Stimulated activated CD4-positive, alpha-beta T cell treated with anti-CD3 and anti-CD28 coated beads, TNF-alpha, amount 100 ng/mL, for 48 hours (primary cell): ENCODE measurements around the gene RPL3.

ENCODE experiments used
- DNase-seq, 3 donors: peaks; one replicate each; pipeline ENCODE4 v3.0.0-alpha.2; 2020; ENCODE audit warnings: low read depth in 3 of 3

RPL3 gene

DNA sequence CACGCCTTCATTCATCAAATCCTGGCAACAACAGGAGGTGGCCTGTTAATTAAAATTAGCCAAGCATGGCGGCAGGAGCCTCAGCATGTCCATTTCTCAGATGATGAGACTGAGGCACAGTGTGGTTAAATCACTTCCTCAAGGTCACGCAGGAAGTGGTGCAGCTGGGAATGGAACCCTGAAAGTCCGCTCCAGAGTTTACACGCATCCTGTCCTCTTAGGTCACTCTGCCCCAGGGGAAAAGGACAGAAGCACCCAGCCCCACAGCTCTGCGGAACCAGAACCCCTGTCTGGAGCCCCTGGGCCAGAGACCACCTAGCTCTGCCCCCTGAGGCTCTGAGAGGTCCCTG is 19.6 kb downstream of the RPL3 start:
- DNase-seq = no peak

DNA sequence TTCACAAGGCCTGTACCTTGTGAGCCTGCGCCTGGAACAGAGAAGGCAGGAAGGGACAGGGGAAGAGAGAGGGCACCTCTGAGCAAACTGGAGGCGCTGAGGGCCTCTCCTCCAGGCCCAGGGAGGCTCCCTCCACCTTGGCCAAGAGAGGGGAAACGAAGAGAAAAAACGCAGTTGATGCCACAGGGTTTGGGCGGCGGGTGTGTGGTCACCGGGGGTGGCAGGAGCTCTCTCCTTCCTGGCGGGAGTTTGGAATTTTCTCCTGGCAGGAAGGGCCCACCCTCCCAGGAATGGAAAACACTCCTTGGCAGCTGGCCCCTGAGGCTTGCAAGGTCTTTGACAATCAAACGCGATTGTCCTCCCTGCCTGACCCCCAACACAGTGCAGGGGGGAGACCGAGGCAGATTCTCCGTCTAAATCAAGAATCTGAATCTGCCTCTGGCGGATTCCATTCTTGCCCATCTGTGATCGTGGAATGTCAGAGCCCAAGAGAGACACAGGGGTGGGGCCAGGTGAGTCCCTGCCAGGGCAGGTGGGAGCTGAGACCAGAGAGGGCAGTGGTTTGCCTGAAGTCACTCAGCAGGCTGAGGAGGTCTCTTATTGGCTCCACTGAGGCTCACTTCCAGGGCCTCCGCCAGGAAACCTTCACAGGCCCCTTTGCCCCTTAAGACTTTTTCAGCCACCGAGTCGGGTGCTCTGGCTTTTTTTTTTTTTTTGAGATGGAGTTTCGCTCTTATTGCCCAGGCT is 21.0 kb downstream of the RPL3 start:
- no peak for DNase-seq

DNA sequence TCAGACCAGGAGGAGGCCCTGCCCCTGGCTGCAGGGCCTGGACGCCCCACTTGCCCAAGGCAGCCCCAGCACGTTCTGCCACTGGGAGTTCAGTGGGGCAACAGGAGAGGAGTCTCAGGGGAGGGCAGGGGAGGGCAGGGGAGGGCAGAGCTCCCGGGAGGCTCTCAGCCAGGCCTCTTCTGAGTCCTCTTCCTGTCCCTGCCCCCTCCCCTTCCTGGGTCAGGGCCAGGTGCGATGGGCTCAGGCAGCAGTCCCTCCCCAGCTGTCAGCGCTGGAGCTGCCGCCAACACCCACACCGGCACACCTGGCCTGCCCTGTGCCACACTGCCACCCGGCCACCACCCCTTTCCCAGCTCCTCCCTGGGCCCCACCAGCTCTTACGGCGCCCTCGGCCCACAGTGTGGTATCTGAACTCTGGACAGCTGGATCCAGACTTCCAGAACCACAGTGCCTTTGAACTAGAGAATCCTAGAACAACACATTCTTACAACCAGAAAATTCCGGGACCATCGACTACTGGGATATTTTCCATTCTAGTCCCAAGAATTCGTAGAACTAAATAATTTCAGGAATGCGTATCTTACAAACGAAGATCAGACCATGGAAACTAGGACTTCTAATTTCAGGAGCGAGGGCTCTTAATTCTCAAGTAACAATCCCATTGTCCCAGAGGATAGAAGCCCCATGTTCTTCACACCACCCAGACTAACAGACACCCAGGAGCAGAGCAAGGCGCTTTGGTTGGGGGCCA is 21.8 kb downstream of the RPL3 start:
- DNase-seq = no peak

DNA sequence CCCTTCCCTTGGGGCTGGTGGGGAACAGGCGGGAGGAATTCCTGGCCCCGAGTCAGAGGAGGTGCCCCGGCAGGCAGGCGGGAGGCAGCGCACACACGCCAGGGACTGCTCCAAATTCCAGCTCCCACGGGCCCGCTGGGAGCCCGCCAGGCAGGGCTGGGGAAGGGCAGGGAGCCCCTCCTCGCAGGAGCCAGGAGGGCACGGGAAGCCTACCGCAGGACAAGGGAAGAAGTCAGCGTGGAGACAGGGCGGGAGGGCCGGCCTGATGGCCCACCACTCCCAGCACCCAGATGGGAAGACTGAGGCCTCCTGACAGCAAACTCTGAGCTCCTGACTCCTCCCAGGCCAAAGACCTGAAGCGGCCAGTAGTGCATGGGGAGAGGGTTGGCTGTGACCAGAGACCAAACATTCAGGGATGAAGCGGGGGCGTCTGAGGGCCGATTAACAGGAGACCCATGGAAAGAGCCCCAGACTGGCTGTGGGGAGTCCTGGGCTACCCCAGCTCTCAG is 22.4 kb downstream of the RPL3 start:
- no peak for DNase-seq

DNA sequence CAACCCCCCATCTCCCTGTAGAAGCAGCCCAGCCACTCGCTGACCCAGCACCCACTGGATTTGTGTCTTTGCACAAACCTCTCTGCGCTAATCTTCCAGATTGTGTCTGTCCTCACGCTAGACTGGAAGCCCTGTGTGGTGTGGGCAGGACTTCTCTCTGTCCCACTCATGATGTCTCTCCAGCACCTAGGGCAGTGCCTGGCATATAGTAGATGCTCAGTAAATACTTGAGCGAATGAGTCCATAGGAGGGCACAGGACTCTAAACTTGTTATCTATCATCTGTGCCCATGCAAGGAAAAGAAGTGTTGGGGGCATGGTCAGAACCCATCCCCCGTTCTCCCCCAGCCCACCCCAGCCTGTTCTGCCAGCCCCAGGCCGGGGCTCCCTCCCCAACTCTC is 22.9 kb downstream of the RPL3 start:
- no peak for DNase-seq

DNA sequence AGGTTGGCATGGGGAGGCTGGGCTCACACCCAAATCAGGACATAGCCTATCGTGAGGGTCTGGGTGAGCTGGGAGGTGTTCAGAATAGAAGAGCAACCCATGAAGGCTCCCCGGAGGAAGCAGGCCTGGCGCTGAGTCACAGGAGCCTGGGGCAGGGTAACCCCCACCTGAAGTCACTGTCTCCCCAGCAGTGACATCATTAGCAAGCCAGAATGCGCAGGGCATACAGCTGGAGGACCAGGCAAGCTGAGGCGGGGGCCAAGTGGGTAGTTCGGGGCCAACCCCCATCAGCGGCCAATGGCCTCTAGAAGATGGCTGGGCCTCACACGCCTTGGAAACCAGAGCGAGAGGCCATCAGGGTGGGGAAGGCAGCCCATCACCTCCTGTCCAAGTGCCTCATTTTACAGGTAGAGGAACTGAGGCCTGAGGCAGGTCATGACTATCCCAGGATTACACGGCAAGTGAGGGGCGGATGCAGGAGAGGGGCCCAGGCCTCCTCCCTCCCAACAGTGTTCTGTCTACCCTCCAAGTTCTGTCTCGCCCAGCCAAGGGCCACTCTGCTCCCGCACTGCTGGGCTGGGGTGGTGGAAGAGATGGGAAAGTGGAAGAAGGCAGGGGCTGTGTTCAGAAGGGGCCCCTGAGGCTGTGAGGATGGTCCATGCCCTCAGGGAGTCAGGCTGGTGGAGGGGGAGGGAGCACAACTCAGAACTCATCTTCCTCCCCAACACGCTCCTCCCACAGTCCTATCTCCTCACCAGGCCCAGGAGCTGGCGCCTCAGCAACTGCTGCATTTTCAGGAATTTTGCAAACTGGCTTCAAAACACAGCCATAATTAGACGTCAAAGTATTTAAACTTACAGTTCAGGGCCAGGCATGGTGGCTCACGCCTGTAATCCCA is 24.6 kb downstream of the RPL3 start:
- no peak for DNase-seq

DNA sequence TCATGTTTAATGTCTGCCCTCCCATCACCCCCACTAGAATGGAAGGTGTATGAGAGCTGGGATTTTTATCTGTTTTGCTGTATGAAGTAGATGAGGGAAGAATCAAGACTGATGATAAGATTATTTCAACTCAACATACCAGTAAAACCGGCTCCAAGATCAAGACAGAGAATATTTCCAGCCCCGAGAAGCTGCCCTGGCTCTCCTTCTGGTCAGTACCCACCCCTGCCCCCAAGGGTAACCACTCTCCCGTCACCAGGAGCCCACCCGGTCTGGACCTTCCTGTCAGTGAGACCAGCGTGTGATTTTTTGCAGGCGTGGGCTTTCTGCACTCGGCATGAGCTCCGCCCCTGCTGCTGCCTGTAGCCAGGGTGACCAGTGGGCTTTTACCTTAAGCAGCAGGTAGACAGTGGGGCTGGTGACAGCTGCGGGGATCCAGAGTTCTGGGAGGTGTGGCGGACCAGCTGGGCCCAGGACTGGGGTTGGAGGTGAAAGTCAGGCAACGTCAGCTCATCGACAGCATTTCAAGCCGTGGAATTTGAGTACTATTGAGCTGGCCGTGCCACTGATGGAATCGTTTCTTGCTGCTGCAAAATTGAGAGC is 25.6 kb downstream of the RPL3 start:
- no peak for DNase-seq

DNA sequence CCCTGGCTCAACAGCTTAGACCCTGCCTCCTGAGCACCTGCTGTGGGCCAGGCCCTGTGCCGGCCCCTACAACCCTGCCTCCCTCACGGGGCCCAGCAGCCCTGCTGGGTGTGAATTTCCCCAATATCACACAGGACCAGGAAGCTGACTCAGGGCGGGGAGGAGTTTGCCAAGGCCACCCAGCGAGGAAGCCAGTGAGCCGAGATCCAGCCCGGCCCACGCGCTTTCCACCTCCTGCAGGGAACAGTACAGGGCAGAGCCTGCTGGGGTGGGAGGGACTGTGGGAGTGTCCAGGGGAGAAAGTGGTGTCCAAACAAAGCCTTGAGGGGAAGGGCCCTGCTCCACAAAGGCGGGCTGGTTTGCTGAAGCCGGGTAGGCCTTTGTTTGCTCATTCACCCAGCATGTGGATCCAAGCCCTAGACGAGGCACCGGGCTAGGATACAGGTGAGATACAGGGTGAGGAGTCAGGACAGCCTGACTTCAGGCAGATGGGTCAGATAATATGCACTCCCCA is 26.8 kb downstream of the RPL3 start:
- DNase-seq = no peak

DNA sequence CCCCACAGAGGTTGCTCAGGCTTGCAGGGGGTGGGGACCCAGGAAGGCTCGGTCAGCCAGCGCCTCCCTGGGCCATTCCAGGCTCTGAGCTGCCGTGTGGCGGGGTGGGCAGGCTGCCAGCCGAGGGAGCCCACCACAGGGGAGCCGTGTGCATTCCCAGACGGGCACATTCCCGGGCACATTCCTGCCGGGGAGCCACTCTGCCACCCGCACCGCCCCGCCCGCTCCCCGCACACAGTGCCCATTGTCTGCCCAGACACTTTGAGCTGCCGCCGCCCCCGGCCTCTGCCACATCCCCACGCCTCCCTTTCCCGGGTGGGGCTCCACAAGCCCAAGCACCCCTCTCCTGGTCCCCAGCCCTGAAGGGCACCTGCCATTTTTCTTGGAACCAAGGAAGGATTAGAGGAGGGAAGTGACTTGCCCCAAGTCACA is 27.4 kb downstream of the RPL3 start:
- DNase-seq = no peak

DNA sequence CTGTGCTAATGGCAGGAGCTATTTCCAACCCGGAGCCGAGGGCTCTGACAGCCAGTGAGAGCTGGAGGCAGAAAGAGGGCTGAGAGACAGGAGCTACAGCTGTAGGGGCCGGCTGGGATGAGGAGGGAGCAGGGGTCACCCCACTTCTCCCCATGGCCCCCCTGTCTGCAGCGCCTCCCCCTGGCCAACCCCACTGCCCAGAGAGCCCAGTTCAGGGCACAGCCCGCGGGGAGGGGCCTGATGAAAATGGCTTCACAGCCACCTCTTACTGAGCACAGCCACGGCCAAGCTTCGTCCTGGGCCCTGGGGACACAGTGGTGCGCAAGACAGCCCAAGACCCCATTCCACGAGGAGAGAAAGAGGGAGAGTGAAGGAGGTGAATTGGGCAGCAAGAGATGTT is 27.9 kb downstream of the RPL3 start:
- no peak for DNase-seq

DNA sequence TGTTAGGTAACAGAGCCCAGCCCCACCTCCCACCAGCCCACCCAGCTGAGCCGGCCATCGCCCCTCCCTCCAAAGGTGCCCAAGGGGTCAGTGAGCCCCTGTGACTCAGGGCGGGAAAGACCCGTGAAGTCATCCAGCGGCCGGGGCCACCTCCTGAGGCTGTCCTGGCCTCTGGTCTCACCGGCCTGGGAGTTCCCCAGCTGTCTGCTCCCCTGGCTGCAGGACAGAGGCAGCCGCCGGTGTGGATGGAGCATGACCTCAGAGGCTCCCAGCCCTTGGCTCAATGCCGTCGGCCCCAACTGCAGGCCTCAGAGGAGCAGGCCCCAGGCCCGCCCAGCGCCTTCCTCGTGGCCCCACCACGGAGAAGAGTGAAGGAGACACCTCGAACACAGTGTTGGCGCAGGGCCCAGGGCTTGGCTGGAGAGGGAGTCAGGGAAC is 28.7 kb downstream of the RPL3 start:
- no peak for DNase-seq

DNA sequence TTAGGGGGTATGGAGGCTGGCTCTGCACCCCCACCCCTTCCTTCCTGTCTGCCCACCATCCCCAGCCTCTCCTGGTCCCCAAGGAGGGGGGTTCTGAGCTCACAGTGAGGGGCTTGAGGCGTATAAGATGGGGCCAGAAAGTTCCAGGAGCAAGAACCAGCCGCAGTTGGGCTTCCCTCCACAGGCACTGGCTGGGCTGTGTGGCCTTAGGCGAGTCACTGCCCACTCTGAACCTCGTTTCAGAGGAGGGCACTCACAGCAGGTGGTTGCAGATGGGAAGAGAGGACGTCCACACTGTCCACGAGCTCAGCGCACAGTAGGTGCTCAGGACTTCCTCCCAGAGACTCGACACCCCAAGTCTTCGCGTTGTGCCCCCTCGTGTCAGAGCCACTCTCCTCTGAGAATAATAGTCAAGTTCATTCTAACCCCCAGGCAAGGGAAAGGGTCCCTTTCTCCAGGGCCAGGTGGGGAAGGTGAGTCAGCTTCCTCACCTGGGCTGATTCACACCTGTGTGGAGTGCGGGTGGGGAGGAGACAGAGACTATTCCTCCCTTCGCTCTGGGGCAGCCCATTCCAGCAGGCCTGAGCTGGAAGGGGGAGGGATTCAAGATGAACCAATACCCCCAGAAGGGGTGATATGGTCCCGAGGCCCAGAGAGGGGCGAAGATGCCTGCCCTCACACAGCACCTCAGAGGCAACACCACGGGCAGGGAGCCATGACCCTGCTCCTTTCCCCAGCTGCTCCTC is 29.3 kb downstream of the RPL3 start:
- DNase-seq = no peak

DNA sequence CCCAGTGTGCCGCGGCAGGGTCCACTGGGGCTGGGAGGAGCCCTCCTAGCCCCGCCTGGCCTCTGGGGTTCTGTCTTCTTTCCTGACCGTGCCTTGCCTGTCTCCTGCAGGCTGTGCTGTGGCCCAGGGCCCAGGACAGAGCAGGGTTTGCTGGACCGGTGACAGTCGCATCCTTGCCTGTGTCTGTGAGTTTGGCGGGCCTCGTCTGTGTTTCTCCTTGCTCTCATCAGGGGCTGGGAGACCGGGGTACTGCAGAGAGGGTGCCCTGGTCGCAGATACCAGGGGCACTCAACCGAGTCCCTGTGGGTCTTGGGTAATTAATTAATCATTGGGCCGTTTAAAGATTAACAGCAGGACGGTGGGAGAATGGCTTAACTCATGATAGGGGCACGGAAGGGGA is 29.9 kb downstream of the RPL3 start:
- no peak for DNase-seq

DNA sequence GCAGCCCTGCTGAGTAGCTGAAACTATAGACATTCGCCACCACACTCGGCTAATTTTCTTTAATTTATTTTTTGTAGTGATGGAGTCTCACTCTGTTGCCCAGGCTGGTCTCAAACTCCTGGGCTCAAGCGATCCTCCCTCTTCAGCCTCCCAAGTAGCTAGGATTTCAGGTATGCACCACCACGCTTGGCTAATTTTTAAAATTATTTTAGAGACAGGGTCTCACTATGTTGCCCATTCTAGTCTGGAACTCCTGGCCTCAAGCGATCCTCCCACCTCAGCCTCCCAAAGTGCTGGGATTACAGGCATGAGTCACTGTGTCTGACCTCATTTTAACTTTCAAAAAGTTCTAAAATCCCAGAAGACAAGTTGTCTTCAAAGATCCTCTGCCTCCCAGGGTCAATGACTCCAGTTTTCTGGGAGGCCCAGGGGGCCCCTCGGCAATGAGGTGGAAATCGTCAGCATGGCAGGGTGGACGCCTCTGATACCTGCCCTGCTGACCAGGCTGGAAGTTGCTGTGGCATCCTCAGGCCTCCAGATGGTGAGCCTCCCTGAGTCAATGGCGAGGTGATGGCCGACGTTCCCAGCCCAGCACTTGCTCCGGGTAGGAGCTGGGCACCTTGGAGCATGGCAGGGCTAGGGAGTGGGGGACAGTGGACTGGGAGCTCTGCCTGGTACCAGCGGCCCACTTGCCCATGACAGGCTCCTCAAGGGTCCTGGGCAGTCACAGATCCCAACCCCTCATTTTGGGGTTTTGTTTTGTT is 31.1 kb downstream of the RPL3 start:
- no peak for DNase-seq

DNA sequence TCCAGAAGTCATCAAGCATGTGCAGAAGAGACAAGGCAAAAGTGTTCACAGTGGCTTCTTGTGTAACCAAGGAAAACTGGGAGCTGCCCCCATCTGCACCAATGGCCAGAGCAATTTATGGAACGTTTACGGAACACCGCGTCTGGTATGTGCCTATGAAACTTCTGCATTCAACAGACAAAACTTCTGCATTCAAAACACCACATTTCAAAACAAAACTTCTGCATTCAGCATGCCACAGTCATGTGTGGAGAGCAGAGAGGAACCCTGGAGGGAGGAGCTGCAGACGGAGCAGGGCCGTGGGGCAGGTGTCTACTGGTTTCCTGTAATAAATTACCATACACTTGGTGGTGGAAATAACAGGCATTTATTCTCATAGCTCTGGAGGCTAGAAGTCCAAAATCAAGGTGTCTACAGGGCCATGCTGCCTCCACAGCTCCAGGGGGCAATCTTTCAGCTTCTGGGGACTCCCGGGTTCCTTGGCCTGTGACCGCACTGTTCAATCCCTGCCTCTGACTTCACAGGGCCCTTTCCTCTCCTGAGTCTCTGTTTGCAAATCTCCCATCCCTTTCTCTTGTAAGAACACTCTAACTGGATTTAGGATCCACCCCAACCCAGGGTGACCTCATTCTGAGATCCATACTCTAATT is 32.2 kb downstream of the RPL3 start:
- DNase-seq = no peak

DNA sequence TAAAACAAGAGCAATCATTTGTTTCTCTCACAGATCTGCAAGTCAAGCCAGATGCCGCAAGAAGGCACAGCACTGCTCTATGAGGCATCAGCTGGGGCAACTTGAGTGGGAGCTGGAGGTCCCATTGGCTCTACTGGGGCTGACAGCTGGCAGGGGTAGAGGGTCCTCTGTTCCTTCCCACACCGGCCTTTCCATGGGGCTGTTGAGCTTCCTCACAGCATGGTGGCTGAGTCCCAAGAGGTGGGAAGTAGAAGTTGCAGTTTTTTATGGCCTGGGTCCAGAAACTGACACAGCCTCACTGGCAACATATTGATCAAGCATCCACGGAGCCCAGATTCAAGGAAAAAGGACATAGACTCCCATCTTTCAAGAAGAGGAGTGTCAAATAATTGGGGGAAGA is 34.4 kb downstream of the RPL3 start:
- DNase-seq = no peak

DNA sequence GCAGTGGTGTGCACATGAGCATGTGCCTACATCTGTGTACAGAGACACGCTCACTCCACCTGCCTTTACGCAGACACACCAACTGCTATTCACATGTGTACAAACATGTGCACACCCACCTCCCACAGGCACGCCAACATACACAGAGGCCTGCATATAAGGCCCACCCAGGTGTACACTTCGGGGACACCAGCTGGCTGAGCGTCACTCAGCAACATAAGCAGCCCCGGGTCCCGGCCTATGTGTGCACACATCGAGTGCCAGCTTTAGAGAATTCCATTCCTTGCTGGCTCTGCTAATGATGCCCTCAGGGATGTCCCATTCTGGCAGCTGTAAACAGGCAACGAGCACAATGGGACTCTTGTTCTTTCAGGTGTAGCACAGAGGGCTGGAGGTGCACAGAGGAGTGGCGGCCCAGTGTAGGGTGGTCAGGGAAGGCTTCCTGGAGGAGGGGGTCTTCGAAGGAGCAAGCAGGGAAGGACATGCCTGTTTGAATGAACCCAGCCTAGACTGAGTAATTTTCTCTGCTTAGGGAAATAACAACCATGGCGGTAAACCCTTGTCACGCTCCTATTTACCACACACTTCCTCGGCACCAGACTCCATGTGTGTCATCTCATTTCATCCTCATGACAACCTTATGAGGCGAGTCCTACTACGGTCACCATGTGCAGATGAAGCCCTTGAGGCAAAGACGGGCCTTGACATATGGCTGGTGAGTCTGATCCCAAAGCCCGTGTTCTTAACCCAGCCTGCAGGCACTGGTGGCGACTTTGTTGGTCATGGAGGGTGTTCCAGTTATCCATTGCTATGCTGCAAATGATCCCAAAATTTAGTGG is 35.1 kb downstream of the RPL3 start:
- no peak for DNase-seq

DNA sequence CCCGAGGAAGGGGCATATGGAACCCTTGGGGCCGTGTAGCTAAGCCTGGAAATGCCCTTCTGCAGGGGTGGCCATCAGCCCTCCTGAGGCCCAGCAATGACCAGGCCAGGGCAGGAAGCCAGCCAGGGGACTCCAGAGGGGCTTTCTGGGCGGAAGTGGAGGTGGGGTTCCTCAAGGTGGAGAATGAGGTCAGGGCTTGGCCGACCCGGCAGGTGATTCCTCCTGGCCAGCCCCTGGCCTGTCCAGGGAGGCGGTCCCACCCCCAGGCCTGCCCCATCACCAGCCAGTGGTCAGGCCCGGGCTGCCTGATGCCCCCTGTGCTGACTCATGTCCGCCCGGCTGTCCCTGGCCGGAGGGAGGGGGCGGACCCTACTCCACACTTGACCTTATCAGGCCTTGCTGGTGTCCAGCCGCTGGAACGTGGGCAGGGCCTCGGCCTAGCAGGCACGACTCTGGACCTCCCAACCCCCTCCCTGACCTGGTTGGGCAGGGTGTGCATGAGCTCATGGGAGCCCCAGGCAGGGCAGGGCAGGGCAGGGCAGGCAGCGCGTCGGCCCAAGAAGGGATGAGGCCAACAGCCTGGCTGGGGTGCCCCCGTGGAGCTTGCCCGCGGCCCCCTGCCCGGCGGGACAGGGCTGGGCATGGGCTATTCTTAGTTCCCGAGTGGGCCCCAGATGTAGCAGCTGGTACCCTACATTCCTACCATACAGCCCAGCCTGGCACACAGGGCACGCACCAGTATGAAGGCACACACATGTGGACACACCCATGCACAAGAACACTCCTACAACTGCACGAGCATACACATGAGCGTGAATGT is 35.9 kb downstream of the RPL3 start:
- no peak for DNase-seq
